ENCODE results near the gene NFATC4. TPM values are rescaled to one million over a fixed set of nuclear protein-coding genes. Genes with fewer than 3 reads are reported as not detected.
A peak's percentile ranks its signal among the peaks of the same experiment; 100 is the strongest.

The NFATC4 gene
- total and polyA plus RNA-seq, 12 donors: 3.0 to 69.2 (median 9.9) TPM

GRCh38 chr14:24366721-24367513 is 1.1 kb upstream of the NFATC4 start:
- TF ChIP-seq CTCF (IDR thresholded peaks at IDR 0.05): no peak
- Histone ChIP-seq H3K4me1 (peaks cover 0 to 60% (median 25%) of the 10 kb centered on the region in 9 donors), H3K27me3 (peaks cover 0 to 56% (median 9%) of the 10 kb centered on the region in 7 donors), H3K27ac (peak overlapping the region; percentile 82 to 96 (median 91)), H3K36me3 (no peaks in the 10 kb centered on the region), H3K4me3 (peak overlapping the region; percentile 29 to 64 (median 56)), H3K9me3 (no peaks in the 10 kb centered on the region)
- WGBS, 2 donors: 1 to 2% methylated on average over 38 to 40 of the region's 40 CpGs
- peak; percentile 92 to 95 for DNase-seq
- ATAC-seq: peak; percentile 77 to 93 (median 88)
- intact Hi-C loops (cut with DNase I): loop anchor here (1.0 to 10.0 kb wide), 11 partner anchors 32 to 68 kb away; partner anchors contain the start of genes ADCY4 (in 5 of the 10), NYNRIN (in 4 of the 10), CBLN3 (in 1 of the 10) and KHNYN (in 1 of the 10)

DNA sequence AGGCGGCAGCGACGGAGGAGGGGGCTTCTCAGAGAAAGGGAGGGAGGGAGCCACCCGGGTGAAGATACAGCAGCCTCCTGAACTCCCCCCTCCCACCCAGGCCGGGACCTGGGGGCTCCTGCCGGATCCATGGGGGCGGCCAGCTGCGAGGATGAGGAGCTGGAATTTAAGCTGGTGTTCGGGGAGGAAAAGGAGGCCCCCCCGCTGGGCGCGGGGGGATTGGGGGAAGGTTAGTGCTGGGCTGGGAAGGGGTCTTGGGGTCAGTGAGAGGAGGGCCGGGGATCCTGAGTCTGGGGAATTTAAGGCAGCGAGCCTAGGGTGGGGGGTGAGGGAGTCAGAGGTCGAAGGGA is 203 bp downstream of the NFATC4 start:
- intact Hi-C loops (cut with DNase I): loop anchor here in 3 of 10 donors (5.0 to 10.0 kb wide), 3 partner anchors 44 to 67 kb away; no protein-coding TSS in a partner anchor
- WGBS, 2 donors: 0 to 9% methylated on average over 15 of the region's 15 CpGs
- no peak for TF ChIP-seq CTCF (IDR thresholded peaks at IDR 0.05)
- Histone ChIP-seq H3K4me1 (peaks cover 0 to 73% (median 25%) of the 10 kb centered on the region in 9 donors), H3K27me3 (peaks cover 0 to 56% (median 9%) of the 10 kb centered on the region in 7 donors), H3K27ac (peak overlapping the region; percentile 78 to 96 (median 89)), H3K36me3 (peaks cover 0 to 8% (median 0%) of the 10 kb centered on the region in 9 donors), H3K4me3 (peak overlapping the region; percentile 28 to 64 (median 57)), H3K9me3 (no peaks in the 10 kb centered on the region)
- DNase-seq (no peak), ATAC-seq (no peak)

- Histone ChIP-seq H3K9me3 (no peaks in the 10 kb centered on the region), H3K4me1 (peaks cover 0 to 73% (median 25%) of the 10 kb centered on the region in 9 donors), H3K27me3 (peaks cover 0 to 52% (median 9%) of the 10 kb centered on the region in 7 donors), H3K27ac (peak overlapping the region; percentile 78 to 96 (median 89)), H3K36me3 (peaks cover 0 to 13% (median 0%) of the 10 kb centered on the region in 9 donors), H3K4me3 (peak overlapping the region; percentile 28 to 64 (median 57))
- TF ChIP-seq CTCF (IDR thresholded peaks at IDR 0.05): peak in 1 of 9 donors; percentile 11
- DNase-seq (peak; percentile 43 to 63), ATAC-seq (peak in 1 of 8 donors; percentile 14)
- intact Hi-C loops (cut with DNase I): loop anchor here in 3 of 10 donors (5.0 to 10.0 kb wide), 3 partner anchors 44 to 66 kb away; no protein-coding TSS in a partner anchor
- WGBS, 2 donors: 6 to 17% methylated on average over 36 to 51 of the region's 52 CpGs
Observed at GRCh38 chr14:24368562-24369252, 723 bp downstream of the NFATC4 start.

GRCh38 chr14:24369463-24369862 is 1.5 kb downstream of the NFATC4 start:
- WGBS, 2 donors: 83 to 85% methylated on average over 20 of the region's 20 CpGs
- intact Hi-C loops (cut with DNase I): loop anchor here in 3 of 10 donors (5.0 to 10.0 kb wide), 3 partner anchors 43 to 65 kb away; no protein-coding TSS in a partner anchor
- H3K9me3 ChIP-seq: no peaks in the 10 kb centered on the region
- H3K4me3 ChIP-seq: peak overlapping the region in 8 of 10 donors; percentile 44 to 64 (median 59)
- no peak for TF ChIP-seq CTCF (IDR thresholded peaks at IDR 0.05)
- H3K36me3 ChIP-seq: peaks cover 0 to 18% (median 0%) of the 10 kb centered on the region in 9 donors
- peak overlapping the region in 8 of 10 donors; percentile 78 to 96 (median 92) for H3K27ac ChIP-seq
- H3K27me3 ChIP-seq: peaks cover 0 to 49% (median 9%) of the 10 kb centered on the region in 7 donors
- peaks cover 0 to 73% (median 25%) of the 10 kb centered on the region in 9 donors for H3K4me1 ChIP-seq
- no peak for DNase-seq
- no peak for ATAC-seq
